SK-N-MC (cell line): ENCODE data around the gene NR0B2.

Source experiments
- DNase-seq: peaks from one replicate; pipeline ENCODE4 v3.0.0-alpha.2; 2011; ENCODE audit warnings: low read depth, low spot score
- H3K27ac ChIP-seq: fragments of 200-600 bp; sonication (generic); 2 replicates; pipeline ENCODE4 v1.5.1; 2016; ENCODE audit warnings: mixed run types
- H3K36me3 ChIP-seq: fragments of 200-600 bp; sonication (generic); 2 replicates; pipeline ENCODE4 v1.6.1; 2017; ENCODE audit warnings: antibody characterized with exemption, low read length, mixed read lengths; ENCODE audit not compliant: insufficient read depth
- H3K4me3 ChIP-seq: fragments of 200-600 bp; sonication (generic); 2 replicates; pipeline ENCODE4 v1.5.1; 2016
- H3K9ac ChIP-seq: fragments of 200-600 bp; sonication (generic); 2 replicates; pipeline ENCODE4 v1.8.0; 2017; ENCODE audit warnings: mixed run types, mixed read lengths; ENCODE audit not compliant: insufficient read length
- H3K9me3 ChIP-seq: fragments of 200-600 bp; sonication (generic); 2 replicates; pipeline ENCODE4 v1.6.1; 2017; ENCODE audit warnings: low read depth, mild to moderate bottlenecking, antibody characterized with exemption, low read length, moderate library complexity, mixed read lengths
- EZH2 ChIP-seq: fragments of 200-600 bp; sonication (generic); IDR thresholded peaks from one replicate; pipeline ENCODE4 v1.6.1; 2017; ENCODE audit warnings: antibody characterized with exemption
- FOXP2 ChIP-seq: optimal IDR thresholded peaks from 2 replicates; pipeline ENCODE3; 2011; ENCODE audit warnings: mild to moderate bottlenecking, moderate library complexity; ENCODE audit not compliant: insufficient read depth; ENCODE audit errors: extremely low read length, control extremely low read depth
- POLR2AphosphoS5 ChIP-seq: IDR thresholded peaks from 2 replicates; pipeline ENCODE4 v1.6.1; 2012; ENCODE audit warnings: mild to moderate bottlenecking, low read depth, low read length, borderline replicate concordance

NR0B2 gene

DNA sequence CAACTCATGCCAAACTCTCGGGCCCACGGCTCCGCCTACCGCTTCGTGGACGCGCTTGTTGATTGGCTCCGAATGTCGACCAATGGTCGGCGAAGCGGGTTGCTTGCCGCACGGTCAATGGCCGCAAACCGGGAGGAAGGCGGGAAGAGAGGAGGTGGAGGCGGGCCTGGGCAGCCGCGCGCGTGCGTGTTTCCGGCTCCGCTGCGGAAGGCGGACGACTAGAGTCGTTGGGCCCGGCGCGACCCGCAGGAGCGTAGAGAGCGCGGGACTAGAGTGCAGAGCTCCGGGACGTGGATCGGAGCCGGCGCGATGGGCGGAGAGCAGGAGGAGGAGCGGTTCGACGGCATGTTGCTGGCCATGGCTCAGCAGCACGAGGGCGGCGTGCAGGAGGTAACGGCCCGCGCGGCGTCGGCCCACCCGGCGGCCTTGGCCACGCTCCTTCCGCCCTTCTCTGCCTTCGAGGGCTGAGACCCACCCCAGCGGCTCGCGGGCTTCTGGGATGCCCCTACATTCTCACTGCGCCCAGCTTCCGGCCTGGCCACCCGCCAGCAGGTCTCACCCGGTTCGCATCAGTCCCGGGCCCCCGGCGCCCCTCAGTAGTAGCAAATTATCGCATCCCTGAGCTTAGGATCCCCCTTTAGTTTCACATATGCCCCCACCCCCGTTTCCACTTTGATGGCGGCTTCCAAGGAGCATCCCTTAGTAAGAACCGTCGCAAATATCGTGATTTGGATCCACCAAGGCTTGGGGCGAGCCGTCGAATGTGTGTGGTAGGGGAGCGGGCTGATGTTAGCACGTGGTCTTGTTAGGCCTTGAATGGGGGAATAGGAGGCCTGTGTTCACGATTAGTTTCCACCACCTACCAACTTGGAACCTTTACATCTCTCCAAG lies 8.0 kb upstream of the NR0B2 start, which contains the start of gene NUDC:
Gene NUDC, plus strand, starts transcription at position 204 of the 891 bp plus-strand sequence. Its CDS starts 106 bp downstream, at position 310.
- no peaks in the 10 kb centered on the region for H3K9me3 ChIP-seq
- peaks cover 34% of the 10 kb centered on the region for H3K36me3 ChIP-seq
- DNase-seq: peak; percentile 56
- peak within 1 kb of the TSS; percentile 96 for H3K4me3 ChIP-seq
- H3K27ac ChIP-seq: peak within 1 kb of the TSS; percentile 9; the same call in 1 of the 2 replicates
- peak within 1 kb of the TSS; percentile 94 for H3K9ac ChIP-seq
- TF ChIP-seq EZH2 (no peak), POLR2AphosphoS5 (peak; percentile 93), FOXP2 (no peak)

DNA sequence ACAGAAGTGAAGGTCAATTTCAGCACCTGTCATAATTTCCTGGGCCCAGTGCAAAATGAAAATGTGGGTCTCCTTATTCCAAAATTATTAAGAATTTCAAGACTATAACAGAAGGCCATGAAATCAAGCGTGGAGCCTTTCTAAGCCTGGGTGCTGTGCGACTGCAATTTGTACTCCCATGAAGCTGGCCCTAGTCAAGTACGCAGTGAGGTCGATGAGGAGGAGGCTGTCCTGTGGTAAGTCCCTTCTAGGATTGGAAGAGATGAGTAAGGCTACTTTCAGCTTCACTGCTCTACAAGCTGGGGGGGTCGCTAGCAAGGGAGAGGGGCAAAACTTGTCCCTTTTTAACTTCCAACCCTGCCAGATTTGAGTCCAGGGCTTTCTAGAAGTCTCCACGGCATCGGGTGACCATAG lies 7.4 kb upstream of the NR0B2 start:
- no peak overlapping the region for H3K9ac ChIP-seq
- H3K9me3 ChIP-seq: no peaks in the 10 kb centered on the region
- no peak for TF ChIP-seq POLR2AphosphoS5
- TF ChIP-seq EZH2: no peak
- no peak for TF ChIP-seq FOXP2
- peak overlapping the region; percentile 96 for H3K4me3 ChIP-seq
- no peak overlapping the region for H3K27ac ChIP-seq
- DNase-seq: no peak
- H3K36me3 ChIP-seq: peaks cover 28% of the 10 kb centered on the region

GRCh38 chr1:26915204-26915842 lies 1.5 kb upstream of the NR0B2 start:
- no peak for TF ChIP-seq FOXP2
- TF ChIP-seq POLR2AphosphoS5: no peak
- H3K9ac ChIP-seq: no peak overlapping the region
- H3K36me3 ChIP-seq: no peaks in the 10 kb centered on the region
- H3K27ac ChIP-seq: no peak overlapping the region
- H3K9me3 ChIP-seq: no peaks in the 10 kb centered on the region
- H3K4me3 ChIP-seq: no peak overlapping the region
- no peak for DNase-seq

DNA sequence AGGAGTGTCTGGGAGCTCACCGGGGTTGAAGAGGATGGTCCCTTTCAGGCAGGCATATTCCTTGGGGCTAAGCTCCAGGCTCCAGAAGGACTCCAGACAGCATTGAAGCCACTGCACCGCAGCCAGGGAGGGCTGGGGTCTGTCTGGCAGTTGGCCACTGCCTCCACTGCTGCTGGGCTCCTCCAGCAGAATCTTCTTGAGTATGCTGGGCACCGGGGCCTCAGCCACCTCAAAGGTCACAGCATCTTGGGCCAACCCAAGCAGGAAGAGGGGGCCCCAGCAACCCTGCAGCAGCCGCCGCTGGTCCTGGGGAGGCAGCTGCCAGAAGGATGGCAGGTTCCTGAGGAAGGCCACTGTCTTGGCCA lies 404 bp downstream of the NR0B2 start:
- no peak for TF ChIP-seq POLR2AphosphoS5
- no peak for TF ChIP-seq EZH2
- no peak for TF ChIP-seq FOXP2
- no peak overlapping the region for H3K27ac ChIP-seq
- H3K9ac ChIP-seq: no peak overlapping the region
- H3K36me3 ChIP-seq: no peaks in the 10 kb centered on the region
- H3K9me3 ChIP-seq: no peaks in the 10 kb centered on the region
- H3K4me3 ChIP-seq: no peak overlapping the region
- no peak for DNase-seq

DNA sequence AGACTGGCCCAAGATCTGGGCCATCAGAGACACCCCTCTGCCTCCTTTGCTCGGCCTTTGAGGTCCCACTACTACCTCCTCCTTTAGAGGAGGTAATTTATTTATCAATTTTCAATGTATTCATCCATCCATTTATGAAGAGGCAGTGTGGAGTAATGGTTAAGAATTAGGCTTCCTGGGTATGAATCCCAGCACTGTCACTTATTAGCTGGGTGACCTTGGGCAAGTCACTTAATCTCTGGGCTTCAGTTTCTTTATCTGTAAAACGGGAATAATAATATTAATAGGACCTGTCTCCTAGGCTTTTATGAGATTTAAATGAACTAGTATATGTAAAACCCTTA lies 1.7 kb downstream of the NR0B2 start:
- Histone ChIP-seq H3K9me3 (no peaks in the 10 kb centered on the region), H3K4me3 (no peak overlapping the region), H3K27ac (no peak overlapping the region), H3K36me3 (no peaks in the 10 kb centered on the region), H3K9ac (no peak overlapping the region)
- no peak for TF ChIP-seq FOXP2
- TF ChIP-seq EZH2: no peak
- no peak for TF ChIP-seq POLR2AphosphoS5
- DNase-seq: no peak

- H3K4me3 ChIP-seq: no peak overlapping the region
- H3K9me3 ChIP-seq: no peaks in the 10 kb centered on the region
- no peaks in the 10 kb centered on the region for H3K36me3 ChIP-seq
- no peak overlapping the region for H3K27ac ChIP-seq
- H3K9ac ChIP-seq: no peak overlapping the region
- TF ChIP-seq POLR2AphosphoS5 (no peak), EZH2 (no peak), FOXP2 (no peak)
- DNase-seq: no peak
These were observed 2.2 kb downstream of the NR0B2 start for GRCh38 chr1:26911399-26912146.

GRCh38 chr1:26910343-26911160 lies 3.2 kb downstream of the NR0B2 start:
- H3K9me3 ChIP-seq: no peaks in the 10 kb centered on the region
- no peak overlapping the region for H3K4me3 ChIP-seq
- H3K9ac ChIP-seq: no peak overlapping the region
- DNase-seq: no peak
- no peaks in the 10 kb centered on the region for H3K36me3 ChIP-seq
- H3K27ac ChIP-seq: no peak overlapping the region
- TF ChIP-seq POLR2AphosphoS5: no peak
- TF ChIP-seq EZH2: no peak
- TF ChIP-seq FOXP2: no peak
